BJ (cell line): ENCODE results near the gene KIF2A. TPM values are rescaled to one million over a fixed set of nuclear protein-coding genes. Genes with fewer than 3 reads are reported as not detected.

ENCODE experiments used
- CTCF ChIA-PET: fragments of 350-600 bp; formaldehyde crosslinking; extraction: SDS; loops from one replicate; lab custom pipeline; 2021; ENCODE audit warnings: antibody characterized with exemption, inconsistent platforms; lab: Yijun Ruan, JAX
- POLR2A ChIA-PET: fragments of 300-600 bp; sonication (Branson Sonifier 250); formaldehyde crosslinking; extraction: SDS; loops from one replicate; lab custom pipeline; 2021; ENCODE audit warnings: antibody characterized with exemption; lab: Charles Lee
- DNase-seq: peaks from one replicate; pipeline ENCODE4 v3.0.0-alpha.2; 2011; ENCODE audit warnings: low read depth
- H3K27me3 ChIP-seq: 2 replicates; pipeline ENCODE4 v1.6.0; 2011; ENCODE audit warnings: low read length; ENCODE audit not compliant: control insufficient read depth, insufficient read depth
- H3K36me3 ChIP-seq: 2 replicates; pipeline ENCODE4 v1.5.1; 2011; ENCODE audit warnings: low read length; ENCODE audit not compliant: control insufficient read depth, insufficient read depth
- H3K4me3 ChIP-seq: 2 replicates; pipeline ENCODE4 v1.5.1; 2011; ENCODE audit warnings: low read depth, mild to moderate bottlenecking, control low read depth, low read length
- polyA plus RNA-seq: library from polyadenylated mRNA; depleted of rRNA; stranded (reverse); fragments of >200 nt; gene quantifications from 2 replicates; pipeline ENCODE4 v1.2.3, GENCODE V29; 2011
- TF ChIP-seq, protein P1 (sequence below): IDR thresholded peaks from 2 replicates; pipeline ENCODE4 v1.5.1; 2011; ENCODE audit warnings: low read depth, mild to moderate bottlenecking, control low read depth, inconsistent platforms, low read length, moderate library complexity; ENCODE audit not compliant: insufficient read depth

The KIF2A gene
- polyA plus RNA-seq, 1 experiment = 11.6 TPM

DNA sequence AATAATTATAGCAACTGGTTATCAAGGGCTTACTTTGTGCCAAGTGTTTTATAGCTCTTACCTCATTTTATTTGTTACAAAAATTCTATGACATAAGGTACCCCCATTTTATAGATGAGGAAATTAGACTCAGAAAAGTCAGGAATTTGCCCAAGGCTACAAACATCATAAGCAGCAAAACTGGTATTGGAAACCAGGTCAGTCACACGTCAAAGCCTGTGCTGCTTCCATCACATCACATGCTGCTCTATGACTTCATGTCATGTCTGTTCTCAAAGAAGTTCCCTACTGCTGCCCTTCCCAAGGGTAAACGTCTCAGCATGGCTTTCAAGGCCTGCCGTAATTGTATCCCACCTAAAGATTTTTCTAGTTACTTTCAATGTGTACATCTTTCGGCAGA, 6.9 kb upstream of the KIF2A start:
- POLR2A ChIA-PET = no interaction called here
- CTCF ChIA-PET = no interaction called here
- Histone ChIP-seq H3K4me3 (no peak overlapping the region), H3K36me3 (no peaks in the 10 kb centered on the region), H3K27me3 (peaks cover 3% of the 10 kb centered on the region; the same call in 1 of the 2 replicates)
- TF ChIP-seq, protein P1, sequence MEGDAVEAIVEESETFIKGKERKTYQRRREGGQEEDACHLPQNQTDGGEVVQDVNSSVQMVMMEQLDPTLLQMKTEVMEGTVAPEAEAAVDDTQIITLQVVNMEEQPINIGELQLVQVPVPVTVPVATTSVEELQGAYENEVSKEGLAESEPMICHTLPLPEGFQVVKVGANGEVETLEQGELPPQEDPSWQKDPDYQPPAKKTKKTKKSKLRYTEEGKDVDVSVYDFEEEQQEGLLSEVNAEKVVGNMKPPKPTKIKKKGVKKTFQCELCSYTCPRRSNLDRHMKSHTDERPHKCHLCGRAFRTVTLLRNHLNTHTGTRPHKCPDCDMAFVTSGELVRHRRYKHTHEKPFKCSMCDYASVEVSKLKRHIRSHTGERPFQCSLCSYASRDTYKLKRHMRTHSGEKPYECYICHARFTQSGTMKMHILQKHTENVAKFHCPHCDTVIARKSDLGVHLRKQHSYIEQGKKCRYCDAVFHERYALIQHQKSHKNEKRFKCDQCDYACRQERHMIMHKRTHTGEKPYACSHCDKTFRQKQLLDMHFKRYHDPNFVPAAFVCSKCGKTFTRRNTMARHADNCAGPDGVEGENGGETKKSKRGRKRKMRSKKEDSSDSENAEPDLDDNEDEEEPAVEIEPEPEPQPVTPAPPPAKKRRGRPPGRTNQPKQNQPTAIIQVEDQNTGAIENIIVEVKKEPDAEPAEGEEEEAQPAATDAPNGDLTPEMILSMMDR = no peak
- DNase-seq = no peak

DNA sequence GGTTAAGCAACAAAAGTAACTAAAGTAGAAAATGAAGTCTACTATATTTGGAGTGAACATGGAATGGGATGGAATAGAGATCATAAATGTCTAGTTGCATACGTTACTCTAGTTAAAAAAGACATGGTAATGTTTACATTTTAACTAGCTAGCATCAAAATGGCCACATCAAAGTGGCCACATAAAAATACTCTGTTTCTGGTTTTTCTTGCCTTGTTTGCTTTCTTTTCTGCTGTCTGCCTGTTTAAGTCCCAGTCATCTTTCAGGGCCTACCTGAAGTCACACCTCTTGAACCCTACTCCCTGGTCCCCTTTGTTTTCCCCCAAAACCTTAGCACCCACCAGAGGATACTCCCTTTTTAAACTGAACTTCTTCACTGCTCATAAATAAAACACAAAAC, 6.4 kb upstream of the KIF2A start:
- POLR2A ChIA-PET = no interaction called here
- H3K27me3 ChIP-seq = peaks cover 3% of the 10 kb centered on the region; the same call in 1 of the 2 replicates

DNA sequence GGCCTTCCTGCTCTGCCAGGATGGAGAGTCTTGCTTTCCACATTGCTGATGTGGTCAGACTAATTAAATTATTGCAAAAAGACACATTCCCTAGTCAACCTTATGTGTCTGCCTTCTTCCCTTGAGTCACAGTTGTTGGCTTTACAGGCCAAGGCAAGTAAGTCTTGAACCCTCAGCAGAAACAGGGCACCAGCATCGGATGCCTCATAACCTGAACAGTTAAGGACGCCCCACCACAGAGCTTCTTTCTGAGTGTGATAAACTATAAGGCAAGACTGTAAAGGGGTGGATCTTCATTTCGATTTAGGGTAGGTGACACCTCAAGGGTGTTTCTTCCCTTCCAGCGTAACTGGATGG, 670 bp upstream of the KIF2A start:
- no peak for DNase-seq
- TF ChIP-seq, protein P1 = no peak
- ChIA-PET CTCF (interaction anchor here (1.2 to 1.4 kb wide), 2 partner anchors 48 to 49 kb away, joined by 3 to 7 read pairs; no protein-coding TSS in a partner anchor), POLR2A (no interaction called here)
- H3K36me3 ChIP-seq = no peaks in the 10 kb centered on the region
- H3K27me3 ChIP-seq = no peaks in the 10 kb centered on the region
- H3K4me3 ChIP-seq = peak overlapping the region; percentile 97

More for the DNA sequence above, 6.4 kb upstream of the KIF2A start:
- no peaks in the 10 kb centered on the region for H3K36me3 ChIP-seq
- H3K4me3 ChIP-seq = no peak overlapping the region
- TF ChIP-seq, protein P1 = no peak
- DNase-seq = no peak
- CTCF ChIA-PET = no interaction called here

DNA sequence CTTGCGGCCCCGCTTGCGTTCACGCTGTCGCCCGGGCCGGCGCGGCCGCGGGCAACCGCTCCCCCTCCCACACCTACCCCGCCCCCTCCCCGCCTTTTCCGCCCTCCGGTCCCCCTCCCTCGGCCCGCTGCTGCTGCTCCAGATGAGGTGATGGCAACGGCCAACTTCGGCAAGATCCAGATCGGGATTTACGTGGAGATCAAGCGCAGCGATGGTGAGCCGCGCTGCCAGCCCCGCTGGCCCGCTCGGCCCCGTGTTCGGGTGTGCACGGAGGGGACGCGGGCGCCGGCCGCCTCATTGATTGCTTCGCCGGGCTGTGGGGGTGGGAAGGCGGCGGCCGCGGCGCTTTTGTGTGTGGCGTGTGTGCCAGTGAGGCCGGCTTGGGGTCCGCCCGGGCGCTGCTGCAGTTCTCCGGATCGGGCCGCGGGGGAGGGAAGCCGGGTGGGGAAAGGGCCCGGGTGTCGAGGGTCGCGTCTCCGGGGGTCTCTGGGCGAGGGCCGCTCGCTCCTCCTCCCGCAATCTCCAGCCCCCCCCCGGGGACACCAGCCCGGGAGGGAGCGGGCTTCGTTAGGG, 403 bp downstream of the KIF2A start:
- CTCF ChIA-PET = interaction anchor here (1.2 to 1.4 kb wide), 2 partner anchors 47 to 48 kb away, joined by 3 to 7 read pairs; no protein-coding TSS in a partner anchor
- Histone ChIP-seq H3K4me3 (peak overlapping the region; percentile 97), H3K27me3 (no peaks in the 10 kb centered on the region), H3K36me3 (no peaks in the 10 kb centered on the region)
- DNase-seq = no peak
- TF ChIP-seq, protein P1 = no peak
- POLR2A ChIA-PET = no interaction called here

DNA sequence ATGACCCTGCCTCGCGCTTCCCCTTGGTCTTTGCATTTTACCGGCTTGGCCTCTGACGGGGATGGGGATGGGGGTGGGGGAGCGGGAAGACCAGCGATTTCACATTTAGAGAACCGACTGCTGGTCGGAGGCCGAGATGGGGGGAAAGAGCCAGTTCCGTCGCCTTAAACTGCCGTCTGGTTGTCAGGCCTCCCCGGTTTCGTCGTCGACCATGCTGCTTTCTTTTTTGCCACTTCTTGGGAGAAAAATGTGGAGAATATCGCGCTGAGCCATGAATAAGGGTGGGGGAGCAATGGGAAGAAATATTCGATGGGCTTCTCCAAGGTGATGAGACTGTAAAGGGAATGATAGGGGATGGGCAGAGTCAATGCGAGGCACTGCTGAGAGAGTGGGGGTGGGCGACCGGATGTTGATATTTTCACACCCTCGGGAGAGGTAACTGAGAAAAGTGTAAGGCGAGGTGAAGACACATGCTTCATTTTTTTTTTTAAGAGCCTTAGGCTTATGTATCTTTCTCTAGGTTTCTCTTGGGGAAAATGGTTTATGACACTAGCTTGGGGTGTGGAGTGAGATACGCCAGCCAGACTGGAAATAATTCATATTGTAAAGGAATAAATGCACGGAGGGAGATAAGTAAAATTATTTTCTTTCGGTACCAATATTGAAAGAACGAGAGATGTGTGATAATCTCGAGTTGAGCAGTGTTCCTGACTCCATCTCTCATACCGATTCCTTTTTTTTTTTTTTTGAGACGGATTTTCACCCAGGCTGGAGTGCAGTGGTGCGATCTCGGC, 1.1 kb downstream of the KIF2A start:
- DNase-seq = no peak
- Histone ChIP-seq H3K4me3 (peak overlapping the region; percentile 97), H3K36me3 (no peaks in the 10 kb centered on the region), H3K27me3 (no peaks in the 10 kb centered on the region)
- CTCF ChIA-PET = no interaction called here
- POLR2A ChIA-PET = no interaction called here
- TF ChIP-seq, protein P1 = no peak
